ENCODE measurements around the gene YLPM1. TPM values are rescaled to one million over a fixed set of nuclear protein-coding genes. Genes with fewer than 3 reads are reported as not detected.
A peak's percentile ranks its signal among the peaks of the same experiment; 100 is the strongest.

YLPM1 gene
- total RNA-seq, 1 donor from 2014 or later, result 29.8 TPM

DNA sequence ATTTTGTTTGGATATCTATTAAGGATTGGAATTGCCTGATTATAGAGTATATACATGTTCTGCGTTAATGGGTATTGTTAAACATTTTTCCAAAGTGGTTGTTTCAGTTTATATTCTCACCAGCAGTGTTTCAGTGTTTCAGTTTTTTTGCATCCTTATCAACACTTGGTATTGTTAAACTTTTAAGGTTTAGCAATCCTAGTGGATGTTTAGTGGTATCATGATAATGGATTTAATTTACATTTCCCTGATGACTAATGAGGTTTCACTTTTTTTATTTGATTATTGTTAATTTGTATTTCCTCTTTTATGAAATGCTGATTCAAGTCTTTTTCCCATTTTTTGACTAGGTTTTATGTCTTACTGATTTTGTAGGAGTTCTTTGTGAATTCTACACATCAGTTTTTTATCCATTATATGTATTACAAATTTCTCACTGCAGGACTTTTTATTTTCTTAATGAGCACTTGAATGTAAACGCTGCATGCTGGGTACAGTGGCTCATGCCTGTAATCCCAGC lies 23.7 kb downstream of the YLPM1 start:
- DNase-seq (ENCODE audit: low read depth), result no peak

DNA sequence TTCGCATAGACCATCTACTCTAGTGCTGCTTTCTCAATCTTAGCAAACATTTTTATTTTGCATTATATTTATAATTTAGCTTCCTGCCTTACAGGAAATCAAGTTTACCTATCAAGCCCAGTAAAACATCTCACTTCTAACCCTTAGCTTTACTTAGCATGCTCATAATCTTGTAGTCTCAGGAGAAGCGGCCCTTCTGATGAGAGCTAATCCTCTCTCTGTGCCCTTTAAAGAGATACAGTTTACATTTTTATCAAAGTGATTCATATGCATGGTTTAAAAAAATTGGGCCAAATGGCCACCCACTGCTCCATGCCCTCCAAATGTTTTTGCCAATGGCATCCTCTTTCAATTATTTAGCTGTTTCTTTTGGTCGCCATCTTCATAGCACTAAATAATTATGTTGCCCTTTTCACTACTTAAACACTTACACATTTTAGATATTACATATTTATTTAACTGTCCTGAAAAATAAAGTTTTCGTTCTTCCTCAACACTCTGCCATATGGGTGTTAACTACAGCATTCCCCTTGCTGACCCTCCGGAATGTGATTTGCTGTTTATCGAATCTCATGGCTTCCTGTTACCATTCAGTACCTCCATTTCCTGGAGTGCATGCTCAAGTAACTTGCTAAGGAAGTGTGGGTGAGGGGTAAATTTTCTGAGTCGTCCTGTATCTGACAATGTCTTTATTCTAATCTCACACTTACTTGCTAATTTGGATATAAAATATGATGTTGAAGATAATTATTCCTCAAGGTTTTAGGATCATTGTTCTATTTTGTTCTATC lies 29.3 kb downstream of the YLPM1 start:
- DNase-seq (ENCODE audit: low read depth), result no peak

DNA sequence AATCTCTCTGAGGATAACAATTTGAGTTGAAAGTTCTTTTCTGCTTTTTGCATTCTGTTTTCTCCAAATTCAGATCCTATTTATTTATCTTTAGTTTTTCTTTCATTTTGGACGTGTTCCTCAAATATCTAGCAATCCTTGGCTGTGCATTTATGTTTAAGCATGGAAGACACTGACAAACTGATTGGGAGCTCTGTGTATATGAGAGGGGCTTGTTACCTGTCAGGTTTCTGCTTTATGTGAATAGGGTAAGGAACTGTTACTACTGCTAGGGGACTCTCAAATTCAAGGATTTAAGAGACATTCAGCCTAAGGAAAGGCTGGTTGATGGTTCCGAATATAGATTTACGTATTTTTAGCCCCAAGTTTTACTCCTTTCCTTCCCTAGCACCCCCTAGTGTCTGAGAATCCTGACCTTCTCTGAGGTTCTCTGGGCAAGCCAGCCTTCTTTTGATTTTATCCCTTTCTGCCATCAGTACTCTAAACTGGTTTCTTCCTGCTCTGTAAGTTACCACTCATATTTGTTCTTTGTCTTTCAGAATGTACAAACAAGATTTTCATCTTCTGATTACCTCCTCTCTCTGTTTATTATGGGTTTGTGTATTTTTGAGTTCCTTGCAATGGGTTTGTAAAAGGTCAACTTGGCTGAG lies 30.5 kb downstream of the YLPM1 start:
- no peak for DNase-seq (ENCODE audit: low read depth)

DNA sequence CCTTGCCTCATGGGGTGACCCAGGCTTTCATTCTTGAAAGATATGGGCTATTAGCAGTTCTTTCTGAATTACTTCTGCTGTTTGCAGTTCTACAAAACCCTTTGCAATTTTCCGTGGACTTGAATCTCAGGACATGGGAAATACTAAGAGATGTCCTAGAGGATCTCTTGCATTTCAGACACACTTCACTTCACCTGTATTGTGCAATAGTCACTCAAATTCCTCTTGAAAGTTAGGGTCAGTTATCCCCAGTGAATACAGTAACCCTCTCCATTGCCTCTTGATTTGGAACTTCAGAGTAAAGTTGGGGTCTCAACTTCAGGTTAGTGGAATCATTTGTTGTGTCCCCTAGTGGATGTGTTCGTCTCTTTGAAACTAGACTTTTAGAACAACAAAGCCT lies 31.8 kb downstream of the YLPM1 start:
- no peak for DNase-seq (ENCODE audit: low read depth)

DNA sequence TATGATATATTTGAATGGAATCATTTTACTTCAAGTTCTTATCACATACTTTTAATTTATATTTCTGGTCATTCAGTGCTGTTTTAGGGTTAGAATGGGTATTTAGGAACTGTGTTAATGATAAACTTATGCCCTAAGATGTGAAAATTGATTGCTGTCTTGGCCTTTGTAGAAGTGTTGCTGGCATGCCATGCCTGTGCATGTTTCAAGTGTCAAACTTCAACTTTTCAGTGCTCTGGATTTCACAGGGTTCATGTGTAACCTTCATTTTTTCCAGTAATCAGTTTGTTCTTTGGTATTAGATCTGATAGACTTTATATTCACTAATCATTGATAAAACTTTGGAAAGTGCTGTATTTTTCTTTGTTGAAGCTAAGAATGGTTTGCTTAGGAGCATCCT lies 36.6 kb downstream of the YLPM1 start:
- DNase-seq (ENCODE audit: low read depth), result no peak

DNA sequence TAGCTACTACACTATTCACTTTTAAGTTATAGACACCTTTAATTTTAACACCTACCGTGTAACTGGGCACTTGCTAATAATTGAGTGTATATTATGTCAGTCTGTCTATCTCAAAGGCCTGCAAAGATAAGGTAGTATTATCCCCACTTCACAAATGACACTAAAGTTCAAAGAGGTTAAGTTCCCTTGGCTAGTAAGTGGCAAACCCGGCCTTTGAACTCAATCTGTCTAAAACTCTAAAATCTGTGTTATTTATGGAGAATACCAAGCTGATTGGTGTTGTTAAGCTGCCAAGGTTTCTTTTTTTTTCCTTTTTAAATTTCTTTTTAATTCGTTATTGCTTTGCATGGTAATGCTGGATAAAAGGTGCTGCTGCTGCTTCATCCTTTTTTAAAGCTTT lies 37.7 kb downstream of the YLPM1 start:
- no peak for DNase-seq (ENCODE audit: low read depth)

DNA sequence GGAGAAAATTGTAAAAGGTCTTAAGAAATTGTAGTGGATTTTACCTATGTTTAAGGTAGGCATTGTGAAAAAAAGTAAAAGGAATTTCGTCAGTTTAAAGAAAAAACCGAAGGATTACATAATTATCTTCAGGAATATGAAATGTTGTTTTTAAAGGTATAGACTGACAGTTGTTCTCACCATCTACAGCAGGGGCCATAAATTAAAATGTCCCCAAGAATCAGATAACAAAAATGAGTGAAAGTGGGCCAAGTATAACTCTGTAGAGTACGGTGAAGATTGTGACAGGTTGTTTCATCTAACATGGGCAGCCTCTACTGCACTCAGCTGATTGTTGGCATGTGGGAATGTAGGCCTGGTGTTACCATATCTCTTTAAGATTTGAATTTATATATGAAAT lies 38.3 kb downstream of the YLPM1 start:
- DNase-seq (ENCODE audit: low read depth), result no peak

DNA sequence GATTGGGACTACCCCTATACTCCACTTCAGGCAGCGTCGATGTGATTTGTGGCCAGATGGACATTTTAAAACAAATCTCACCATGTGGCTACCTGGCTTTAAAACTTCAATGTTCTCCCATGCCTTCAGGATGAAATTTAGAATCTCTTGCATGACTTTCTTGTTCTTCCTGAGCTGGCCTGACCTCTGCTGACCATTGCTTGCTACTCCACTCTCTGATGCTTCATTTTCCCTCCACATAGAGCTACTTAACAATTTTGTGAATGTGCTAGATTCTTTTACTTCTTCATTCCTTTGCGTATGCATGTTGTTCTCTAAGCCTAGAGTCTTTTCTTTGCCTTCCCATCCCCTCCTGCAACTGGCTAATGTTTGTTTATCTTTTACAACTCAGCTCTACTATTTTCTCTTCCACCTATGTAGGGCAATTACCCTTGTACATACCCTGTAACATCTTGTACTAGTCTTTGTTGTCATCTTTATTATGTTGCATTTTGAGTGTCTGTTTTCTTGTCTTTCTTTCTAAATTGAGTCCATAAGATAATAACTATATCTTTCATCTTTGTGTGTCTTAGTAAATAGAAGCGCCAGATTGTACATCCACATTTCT lies 41.2 kb downstream of the YLPM1 start:
- DNase-seq (ENCODE audit: low read depth), result peak; percentile 28

DNA sequence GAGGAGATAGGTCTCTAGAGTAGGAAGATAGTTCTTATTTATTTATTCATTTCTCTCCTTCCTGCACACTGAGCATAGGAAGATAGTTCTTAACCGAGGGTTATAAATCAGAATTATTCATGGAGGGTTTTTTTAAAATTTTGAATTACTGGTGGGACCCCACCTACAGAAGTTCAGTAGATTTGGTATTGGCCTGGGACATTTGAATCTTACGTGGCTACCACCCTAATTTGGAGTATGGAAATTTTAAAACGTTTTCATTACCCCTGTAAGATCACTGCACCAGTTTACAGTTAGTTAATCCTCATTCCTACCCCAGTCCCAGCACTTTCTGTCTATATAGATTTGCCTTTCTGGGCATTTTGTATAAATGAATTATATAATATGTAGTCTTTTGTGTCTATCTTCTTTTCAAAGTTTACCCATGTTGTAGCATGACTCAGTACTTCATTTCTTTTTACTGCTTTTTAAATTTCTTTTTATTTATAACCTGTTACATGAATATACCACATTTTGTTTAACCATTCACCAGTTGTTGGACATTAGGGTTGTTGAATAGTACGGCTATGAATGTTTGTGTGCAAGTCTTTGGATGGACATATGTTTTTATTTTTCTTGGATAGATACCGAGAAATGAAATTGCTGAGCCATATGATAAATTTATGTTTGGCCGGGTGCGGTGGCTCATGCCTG lies 44.9 kb downstream of the YLPM1 start:
- no peak for DNase-seq (ENCODE audit: low read depth)

DNA sequence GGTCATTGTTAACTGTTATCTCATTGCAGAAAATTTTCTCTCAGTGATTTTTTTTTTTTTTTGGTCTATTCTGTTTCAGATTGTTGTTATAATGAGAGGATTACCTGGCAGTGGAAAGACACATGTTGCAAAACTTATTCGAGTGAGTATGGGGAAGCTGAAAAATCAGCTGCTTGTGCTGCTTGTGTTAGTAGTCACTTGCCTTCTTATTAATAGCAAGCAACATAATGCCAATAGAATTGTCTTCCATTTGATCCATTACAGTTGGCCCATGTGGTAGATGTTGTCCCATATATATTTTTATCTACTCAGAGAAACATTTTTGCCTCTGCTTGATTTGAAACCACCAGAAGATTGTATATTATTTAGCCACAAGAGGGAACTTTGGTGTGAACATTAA lies 53.0 kb downstream of the YLPM1 start:
- peak; percentile 53 for DNase-seq (ENCODE audit: low read depth)

DNA sequence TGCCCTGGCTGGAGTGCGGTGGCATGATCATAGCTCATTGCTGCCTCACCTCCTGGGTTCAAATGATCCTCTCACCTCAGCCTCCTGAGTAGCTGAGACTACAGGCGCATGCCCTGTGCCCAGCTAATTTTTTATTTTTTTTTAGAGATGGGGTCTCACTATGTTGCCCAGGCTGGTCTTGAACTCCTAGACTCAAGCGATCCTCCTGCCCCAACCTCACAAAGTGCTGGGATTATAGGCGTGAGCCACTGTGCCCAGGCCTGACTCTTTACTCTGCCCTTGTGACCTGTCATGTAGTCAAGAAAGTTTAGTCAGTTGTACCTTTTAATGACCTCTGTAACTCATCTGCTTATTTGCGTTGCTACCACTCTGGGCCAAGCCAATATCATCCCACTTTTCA lies 57.2 kb downstream of the YLPM1 start:
- DNase-seq (ENCODE audit: low read depth), result no peak

DNA sequence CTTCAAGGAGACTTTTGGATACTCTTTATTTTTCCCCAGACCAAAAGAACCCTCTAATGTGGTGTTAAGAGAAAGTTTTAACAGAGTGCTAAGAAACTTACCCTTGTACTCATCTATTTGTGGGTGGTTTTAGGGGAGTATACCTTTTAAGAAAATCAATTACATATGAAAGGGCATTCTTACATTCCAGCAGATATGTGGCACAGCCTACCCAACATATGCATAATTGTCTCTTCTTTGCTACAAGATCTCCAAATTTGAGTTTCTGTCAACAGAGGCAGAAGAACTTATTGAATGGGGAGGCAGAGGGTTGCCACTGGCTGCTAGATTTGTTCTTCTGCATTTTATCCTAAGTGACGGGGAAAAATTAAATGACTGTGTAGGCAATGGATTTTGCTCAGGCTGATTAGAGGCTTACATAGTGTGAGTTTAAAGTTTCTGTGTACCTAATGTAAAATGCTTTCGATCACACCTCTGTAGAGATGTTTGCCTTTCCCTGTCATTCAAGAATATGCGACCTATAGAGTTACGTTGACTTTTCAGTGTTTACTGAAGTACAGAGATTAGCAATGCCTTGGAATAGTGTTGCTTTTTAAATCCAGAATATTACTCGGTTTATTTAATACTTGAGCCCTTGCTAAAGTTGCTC lies 58.3 kb downstream of the YLPM1 start:
- DNase-seq (ENCODE audit: low read depth), result no peak

DNA sequence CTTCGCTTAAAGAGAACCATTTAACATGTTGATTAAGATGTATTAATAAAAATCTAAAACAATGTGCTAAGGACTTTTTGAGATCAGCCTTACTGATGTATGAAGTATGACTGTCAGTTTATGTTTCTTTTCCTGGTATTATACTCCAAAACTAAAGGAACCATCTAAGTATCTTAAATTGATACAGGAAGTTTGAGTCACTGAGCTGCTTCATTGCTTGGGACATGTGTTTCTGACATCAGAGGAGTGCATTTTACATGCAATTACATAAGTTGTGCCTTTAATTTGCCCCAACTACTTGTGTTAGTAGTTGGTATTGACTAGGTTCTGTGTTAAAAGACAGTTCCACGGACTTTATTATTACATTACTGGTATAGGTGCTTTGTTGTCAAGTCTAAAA lies 61.9 kb downstream of the YLPM1 start:
- DNase-seq (ENCODE audit: low read depth), result no peak

DNA sequence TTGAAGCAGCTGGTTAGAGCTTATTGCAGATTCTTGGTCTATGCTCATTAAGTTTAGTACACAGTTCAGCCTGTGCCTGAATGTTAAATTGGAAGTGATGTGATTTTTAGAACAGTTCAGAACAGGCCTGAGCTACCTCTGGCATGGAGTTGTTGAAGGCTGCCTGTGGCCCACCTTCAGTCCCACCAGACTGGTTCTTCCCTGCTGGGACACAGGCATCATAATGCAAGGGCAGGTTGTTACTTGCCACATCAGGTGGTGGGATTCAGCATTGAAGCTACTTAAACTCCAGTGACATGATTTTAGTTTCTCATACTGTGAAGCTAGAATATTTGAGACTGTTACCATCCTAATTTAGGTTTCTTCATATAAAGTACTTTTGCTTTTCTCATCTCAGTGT lies 63.5 kb downstream of the YLPM1 start:
- DNase-seq (ENCODE audit: low read depth), result no peak

DNA sequence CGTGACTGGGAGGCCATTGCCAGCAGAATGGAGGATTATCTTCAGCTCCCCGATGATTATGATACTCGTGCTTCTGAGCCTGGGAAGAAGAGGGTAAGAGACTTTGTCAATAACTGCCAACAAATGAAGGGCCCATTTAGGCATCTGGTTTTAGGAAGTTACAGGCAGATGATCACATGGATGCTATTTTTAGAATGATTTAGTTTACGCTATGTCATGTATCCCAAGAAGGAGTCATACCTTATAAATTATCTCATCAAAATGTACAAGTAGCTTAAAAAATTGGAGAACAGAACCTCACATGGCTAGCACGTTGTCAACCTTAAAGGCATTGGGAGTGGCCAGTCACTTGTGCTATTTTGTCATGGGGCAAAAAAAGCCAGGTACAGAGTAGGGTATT lies 66.1 kb downstream of the YLPM1 start:
- no peak for DNase-seq (ENCODE audit: low read depth)

DNA sequence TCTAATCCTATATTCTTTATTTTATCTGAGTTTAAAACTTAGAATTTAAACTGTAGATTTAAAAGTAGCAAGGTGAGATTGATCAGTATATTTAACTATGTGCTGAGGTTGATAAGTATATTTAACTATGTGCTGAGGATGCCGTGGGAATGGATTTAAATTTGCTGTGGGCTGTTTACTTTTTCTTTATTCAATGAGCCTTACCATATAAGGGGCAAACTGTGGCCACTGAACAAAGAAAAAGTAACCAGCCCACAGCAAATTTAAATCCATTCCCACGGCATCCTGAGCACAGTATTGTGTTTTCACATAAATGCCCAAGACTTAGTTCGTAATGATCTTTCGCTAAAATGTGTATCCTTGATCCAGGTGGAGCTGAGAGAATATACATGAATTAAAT lies 69.7 kb downstream of the YLPM1 start:
- DNase-seq (ENCODE audit: low read depth), result no peak

DNA sequence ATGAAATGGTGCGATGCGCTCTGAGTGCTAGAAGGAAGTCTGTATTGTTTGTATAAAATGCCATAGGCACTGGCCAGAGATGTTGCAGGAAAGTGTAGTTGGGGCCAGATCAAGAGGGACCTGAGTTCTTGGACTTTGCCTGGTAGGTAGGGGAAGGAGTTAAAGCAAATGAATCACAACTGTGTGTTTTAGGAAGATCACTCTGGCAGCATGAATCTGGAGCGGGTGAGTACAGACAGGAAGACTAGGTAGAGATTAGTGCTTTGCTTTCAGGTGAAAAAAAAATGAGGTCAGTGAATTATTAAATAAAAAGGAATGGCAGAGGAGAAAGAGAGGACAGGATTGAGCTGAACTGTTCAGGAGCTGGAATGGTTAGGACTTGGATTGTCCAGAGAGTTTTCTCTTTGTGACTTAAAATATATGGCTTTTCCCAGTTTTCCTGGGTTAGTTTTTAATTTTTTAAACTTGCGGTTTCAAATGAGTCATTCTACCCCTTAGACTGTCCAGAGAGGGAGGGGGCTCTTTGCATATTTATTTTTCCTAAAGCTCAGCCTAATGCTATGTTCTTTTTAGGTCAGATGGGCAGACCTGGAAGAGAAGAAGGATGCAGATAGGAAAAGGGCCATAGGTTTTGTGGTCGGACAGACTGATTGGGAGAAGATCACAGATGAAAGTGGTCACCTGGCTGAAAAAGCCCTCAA lies 71.7 kb downstream of the YLPM1 start:
- no peak for DNase-seq (ENCODE audit: low read depth)

DNA sequence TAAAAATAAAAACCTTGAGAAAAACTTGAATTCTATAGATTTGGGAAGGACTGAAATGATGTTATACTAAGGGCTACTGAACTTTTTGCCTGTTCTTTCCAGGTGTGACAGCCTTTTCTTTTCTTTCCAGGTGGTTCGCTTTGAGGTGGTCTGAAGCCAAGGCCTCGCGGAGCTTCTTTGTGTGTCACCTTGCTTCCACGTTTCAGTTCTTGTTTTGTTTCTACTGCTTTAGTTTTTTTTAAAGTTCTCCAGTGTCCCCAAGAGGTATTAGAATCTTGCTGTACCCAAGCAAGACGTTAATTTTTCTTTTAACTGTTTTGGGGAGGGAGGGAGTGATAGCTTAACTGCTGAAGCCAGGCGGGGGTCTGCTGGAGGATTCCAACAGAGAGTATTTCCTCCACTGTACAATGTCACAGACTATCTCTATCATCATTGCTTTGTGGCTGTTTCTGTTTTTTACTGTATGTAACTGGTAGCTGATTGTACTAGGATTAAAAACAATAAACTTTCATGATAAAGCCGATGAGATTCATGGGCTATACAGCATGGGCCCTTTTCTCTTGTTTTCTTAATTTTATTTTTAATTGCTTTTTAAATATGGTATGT lies 72.6 kb downstream of the YLPM1 start:
- no peak for DNase-seq (ENCODE audit: low read depth)

DNA sequence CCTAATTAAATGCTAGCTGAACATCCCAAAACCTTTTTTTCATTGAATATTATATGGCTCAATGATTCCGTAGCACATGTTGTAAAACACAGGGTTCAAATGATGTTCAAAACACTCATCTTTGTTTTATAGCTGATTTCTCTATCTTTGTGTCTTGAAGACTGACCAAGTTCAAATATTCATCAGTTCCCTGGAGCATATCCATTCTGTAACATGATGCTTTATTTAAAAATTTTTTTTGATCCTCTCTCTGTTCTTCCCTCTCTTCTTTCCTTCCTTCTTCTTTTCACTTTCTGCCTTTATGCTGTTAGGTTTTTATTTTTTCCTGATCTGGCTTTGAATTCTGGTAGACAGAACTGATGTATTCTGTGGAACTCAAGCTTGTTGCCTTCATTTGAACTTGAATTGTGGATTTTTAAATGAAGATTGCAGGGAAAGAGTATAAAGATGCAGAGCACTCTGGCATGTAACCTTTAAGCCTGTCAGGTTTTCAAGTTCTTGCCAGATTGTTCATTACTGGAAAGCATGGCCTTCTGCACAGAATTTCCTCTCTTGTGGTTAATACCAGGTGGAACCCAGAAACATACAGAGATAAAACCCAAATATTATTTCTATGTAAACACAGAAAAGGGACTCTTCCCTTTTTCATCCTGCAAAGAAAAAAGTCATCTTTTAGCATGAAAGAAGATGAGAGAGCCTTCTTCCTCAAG lies 73.3 kb downstream of the YLPM1 start:
- no peak for DNase-seq (ENCODE audit: low read depth)

DNA sequence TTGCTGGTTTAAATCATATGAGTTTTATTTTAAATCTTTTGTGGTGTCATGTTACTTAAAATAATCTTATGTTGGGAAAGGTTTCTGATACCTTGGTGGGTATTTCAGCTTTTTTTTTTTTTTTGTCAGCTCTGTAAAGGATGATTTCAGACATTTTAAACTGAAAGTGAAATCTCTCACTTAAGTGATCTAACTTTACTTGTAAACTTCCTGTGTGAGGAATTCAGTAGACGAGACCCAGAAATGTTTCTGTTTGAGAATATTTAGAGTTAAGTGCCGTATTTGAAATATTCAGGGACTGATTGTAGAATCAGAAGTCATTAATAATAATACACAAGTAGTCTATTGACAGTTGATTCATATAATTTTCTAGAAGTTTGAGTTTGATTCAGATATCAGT lies 75.0 kb downstream of the YLPM1 start:
- DNase-seq (ENCODE audit: low read depth), result no peak

Measured in myocyte (in vitro differentiated cells).